Cardiac ventricle fibroblast (primary cell): Measurements from ENCODE around the gene C2orf68. TPM values are rescaled to one million over a fixed set of nuclear protein-coding genes. Genes with fewer than 3 reads are reported as not detected.

Experiments
- total RNA-seq: library from RNA; depleted of rRNA; stranded (reverse); fragments of >200 nt; gene quantifications from 2 replicates; pipeline ENCODE4 v1.2.3, GENCODE V29; 2015

Gene C2orf68
- 7.9 and 9.6 TPM in 2 replicates for total RNA-seq

GRCh38 chr2:85611705-85612587 is at the start of gene C2orf68:
C2orf68 (minus strand) TSS chr2:85612066; CDS start chr2:85611984, 82 bp downstream.

GRCh38 chr2:85602476-85603234 is 9.2 kb downstream of the C2orf68 start, which contains the start of gene TMEM150A:
TMEM150A (minus strand) TSS chr2:85602698; CDS start chr2:85601948, 750 bp downstream.

GRCh38 chr2:85595301-85596025 is 16.4 kb downstream of the C2orf68 start, which contains the start of gene RNF181:
RNF181 (plus strand) TSS chr2:85595745; CDS start chr2:85595764, 19 bp downstream.

GRCh38 chr2:85584354-85584856 is 27.5 kb downstream of the C2orf68 start, which contains the start of gene VAMP5:
VAMP5 (plus strand) TSS chr2:85584431; CDS start chr2:85584491, 60 bp downstream.

GRCh38 chr2:85577386-85578242 is 34.3 kb downstream of the C2orf68 start, which contains the start of gene VAMP8:
VAMP8 (plus strand) TSS chr2:85577586; CDS start chr2:85577647, 61 bp downstream.

GRCh38 chr2:85561280-85562212 is 50.3 kb downstream of the C2orf68 start, which contains the start of gene GGCX:
GGCX (minus strand) TSS chr2:85561493; CDS start chr2:85561428, 65 bp downstream.

Other genes starting within 250 kb of the C2orf68 start
- 42.8 and 50.4 TPM in 2 replicates for gene CAPG, start 201.7 kb downstream of the C2orf68 start, total RNA-seq
- gene SH2D6, start 193.4 kb downstream of the C2orf68 start, total RNA-seq, result not detected in 2 replicates
- 105 and 115 TPM in 2 replicates for gene MAT2A, start 72.9 kb downstream of the C2orf68 start, total RNA-seq
- 49.0 and 62.2 TPM in 2 replicates for gene GGCX, start 50.6 kb downstream of the C2orf68 start, total RNA-seq
- gene VAMP8, start 34.5 kb downstream of the C2orf68 start, total RNA-seq, result 8.3 TPM in 1 of 2 replicates, not detected in the other
- gene VAMP5, start 27.6 kb downstream of the C2orf68 start, total RNA-seq, result 53.7 and 63.0 TPM in 2 replicates
- gene RNF181, start 16.3 kb downstream of the C2orf68 start, total RNA-seq, result 148 and 182 TPM in 2 replicates
- 13.6 and 19.7 TPM in 2 replicates for gene TMEM150A, start 9.4 kb downstream of the C2orf68 start, total RNA-seq
- 34.6 and 55.0 TPM in 2 replicates for gene USP39, start 4.1 kb upstream of the C2orf68 start, total RNA-seq
- gene SFTPB, start 56.1 kb upstream of the C2orf68 start, total RNA-seq, result not detected in 2 replicates
- gene GNLY, start 82.3 kb upstream of the C2orf68 start, total RNA-seq, result not detected in 2 replicates
- gene ATOH8, start 141.9 kb upstream of the C2orf68 start, total RNA-seq, result 31.2 and 34.5 TPM in 2 replicates